ENCODE data around the gene SCRT2.

DNA sequence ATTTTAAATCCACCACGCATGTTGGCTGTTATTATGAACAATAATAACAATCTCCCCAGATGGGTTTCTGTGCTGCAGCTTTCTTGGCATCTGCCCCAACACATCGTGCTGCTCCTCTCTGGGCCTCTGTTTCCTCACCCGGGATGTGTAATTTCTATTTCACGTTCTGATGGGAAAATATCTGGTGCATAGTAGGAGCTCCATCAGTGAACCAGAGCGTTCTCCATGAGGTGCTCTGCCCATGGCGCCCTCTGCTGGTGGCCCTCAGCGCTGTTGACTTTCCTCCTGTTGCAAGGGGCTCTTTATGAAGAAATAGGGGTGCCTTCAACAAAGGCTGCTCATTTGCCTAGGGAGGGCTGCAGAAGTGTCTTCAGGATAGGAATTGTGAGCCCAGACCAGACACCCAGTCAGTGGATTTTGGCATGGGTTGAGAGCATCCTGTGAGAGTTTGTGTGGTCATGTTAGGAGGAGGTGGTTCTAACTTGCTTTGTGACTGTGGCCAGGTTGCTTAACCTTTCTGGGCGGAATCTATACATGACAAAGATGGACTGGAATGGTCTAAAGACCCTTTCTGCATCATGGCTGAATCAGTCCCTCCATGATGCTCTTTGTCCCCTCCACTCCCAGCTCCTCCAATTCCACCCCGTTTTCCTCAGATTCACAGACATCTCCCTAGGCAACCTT lies 8.1 kb downstream of the SCRT2 start:
- no peak for TF ChIP-seq EP300 (IDR thresholded peaks at IDR 0.05)
- TF ChIP-seq, protein P1, sequence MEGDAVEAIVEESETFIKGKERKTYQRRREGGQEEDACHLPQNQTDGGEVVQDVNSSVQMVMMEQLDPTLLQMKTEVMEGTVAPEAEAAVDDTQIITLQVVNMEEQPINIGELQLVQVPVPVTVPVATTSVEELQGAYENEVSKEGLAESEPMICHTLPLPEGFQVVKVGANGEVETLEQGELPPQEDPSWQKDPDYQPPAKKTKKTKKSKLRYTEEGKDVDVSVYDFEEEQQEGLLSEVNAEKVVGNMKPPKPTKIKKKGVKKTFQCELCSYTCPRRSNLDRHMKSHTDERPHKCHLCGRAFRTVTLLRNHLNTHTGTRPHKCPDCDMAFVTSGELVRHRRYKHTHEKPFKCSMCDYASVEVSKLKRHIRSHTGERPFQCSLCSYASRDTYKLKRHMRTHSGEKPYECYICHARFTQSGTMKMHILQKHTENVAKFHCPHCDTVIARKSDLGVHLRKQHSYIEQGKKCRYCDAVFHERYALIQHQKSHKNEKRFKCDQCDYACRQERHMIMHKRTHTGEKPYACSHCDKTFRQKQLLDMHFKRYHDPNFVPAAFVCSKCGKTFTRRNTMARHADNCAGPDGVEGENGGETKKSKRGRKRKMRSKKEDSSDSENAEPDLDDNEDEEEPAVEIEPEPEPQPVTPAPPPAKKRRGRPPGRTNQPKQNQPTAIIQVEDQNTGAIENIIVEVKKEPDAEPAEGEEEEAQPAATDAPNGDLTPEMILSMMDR (IDR thresholded peaks at IDR 0.05) = peak; percentile 66 to 78 (median 67)
- TF ChIP-seq POLR2A (IDR thresholded peaks at IDR 0.05; ENCODE audit: low read depth) = no peak
- no peak for TF ChIP-seq POLR2AphosphoS5 (IDR thresholded peaks at IDR 0.05)

Data from esophagus muscularis mucosa (tissue), 4 donors.